Measurements from ENCODE around the gene SPINK13.
"Not testable (repeated sequence)": the region's sequence is repeated elsewhere in the genome, so short reads cannot be mapped to it uniquely, and the experiment has no call there.

SPINK13 gene

DNA sequence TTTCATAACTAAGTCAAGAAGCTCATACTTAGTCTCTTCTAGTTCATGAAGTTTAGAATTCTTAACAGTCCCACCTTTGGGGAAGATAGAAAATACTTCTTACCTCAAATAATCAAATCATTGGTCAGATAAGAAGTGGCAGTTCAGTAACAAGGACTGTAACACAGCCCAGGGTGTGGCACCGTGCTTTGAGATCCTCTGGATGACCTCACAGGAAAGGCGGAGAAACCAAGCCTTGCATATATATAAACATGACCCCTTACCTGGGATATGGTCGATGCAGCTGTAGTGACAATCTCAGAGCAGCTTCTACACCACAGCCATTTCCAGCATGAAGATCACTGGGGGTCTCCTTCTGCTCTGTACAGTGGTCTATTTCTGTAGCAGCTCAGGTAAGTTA, 43.6 kb downstream of the SPINK13 start, which contains the start of gene SPINK7:
Gene SPINK7, plus strand, starts transcription at position 271 of the 400 bp plus-strand sequence. Its CDS starts 61 bp downstream, at position 332.
- FAIRE-seq (no peak), DNase-seq (ENCODE audit: low spot score) (no peak)

DNA sequence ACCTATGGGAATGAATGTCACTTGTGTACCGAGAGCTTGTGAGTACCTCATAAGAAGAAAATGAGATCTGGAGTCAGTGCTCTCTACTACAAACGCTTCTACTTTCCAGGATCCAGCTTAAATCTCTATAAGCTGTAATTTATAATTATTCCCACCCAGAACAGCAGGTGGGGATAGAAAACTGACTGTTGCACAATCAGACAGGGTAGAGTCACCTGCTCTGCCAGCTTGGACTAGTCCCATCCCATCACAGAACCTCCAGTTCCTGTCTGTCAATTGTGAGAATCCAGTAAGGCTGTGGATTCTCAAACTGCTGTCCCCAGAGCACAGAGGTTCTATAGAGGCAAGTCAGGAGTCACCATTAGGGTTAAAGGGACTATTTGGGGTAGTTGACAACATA, 45.6 kb downstream of the SPINK13 start:
- no peak for FAIRE-seq
- DNase-seq (ENCODE audit: low spot score) = no peak

DNA sequence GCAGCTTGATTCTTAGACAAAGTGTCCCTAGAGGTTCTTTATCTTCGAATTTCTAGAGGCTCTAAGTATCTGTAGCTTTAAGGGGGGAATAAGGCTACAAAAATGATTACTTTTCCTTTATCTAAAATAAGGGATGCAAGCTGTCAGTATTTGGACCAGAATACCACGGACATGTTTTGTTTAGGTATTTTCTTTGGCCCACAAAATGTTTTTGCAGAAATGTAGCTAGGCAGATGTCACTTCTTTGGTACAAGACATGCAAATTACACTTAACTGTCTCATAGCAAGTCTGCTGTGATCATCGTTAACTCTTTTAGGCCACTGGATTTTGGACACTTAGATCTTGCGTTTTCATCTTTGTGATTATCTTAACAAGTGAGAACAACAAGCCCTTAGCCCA, 46.1 kb downstream of the SPINK13 start:
- no peak for DNase-seq (ENCODE audit: low spot score)
- FAIRE-seq = no peak

DNA sequence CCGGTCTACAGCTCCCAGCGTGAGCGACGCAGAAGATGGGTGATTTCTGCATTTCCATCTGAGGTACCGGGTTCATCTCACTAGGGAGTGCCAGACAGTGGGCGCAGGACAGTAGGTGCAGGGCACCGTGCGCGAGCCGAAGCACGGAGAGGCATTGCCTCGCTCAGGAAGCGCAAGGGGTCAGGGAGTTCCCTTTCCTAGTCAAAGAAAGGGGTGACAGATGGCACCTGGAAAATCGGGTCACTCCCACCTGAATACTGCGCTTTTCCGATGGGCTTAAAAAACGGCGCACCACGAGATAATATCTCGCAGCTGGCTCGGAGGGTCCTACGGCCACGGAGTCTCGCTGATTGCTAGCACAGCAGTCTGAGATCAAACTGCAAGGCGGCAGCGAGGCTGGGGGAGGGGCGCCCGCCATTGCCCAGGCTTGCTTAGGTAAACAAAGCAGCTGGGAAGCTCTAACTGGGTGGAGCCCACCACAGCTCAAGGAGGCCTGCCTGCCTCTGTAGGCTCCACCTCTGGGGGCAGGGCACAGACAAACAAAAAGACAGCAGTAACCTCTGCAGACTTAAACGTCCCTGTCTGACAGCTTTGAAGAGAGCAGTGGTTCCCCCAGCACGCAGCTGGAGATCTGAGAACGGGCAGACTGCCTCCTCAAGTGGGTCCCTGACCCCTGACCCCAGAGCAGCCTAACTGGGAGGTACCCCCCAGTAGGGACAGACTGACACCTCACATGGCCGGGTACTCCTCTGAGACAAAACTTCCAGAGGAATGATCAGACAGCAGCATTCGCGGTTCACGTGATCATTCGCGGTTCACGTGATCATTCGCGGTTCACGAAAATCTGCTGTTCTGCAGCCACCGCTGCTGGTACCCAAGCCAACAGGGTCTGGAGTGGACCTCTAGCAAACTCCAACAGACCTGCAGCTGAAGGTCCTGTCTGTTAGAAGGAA, 51.7 kb downstream of the SPINK13 start:
- DNase-seq (ENCODE audit: low spot score); FAIRE-seq: not testable (repeated sequence)

DNA sequence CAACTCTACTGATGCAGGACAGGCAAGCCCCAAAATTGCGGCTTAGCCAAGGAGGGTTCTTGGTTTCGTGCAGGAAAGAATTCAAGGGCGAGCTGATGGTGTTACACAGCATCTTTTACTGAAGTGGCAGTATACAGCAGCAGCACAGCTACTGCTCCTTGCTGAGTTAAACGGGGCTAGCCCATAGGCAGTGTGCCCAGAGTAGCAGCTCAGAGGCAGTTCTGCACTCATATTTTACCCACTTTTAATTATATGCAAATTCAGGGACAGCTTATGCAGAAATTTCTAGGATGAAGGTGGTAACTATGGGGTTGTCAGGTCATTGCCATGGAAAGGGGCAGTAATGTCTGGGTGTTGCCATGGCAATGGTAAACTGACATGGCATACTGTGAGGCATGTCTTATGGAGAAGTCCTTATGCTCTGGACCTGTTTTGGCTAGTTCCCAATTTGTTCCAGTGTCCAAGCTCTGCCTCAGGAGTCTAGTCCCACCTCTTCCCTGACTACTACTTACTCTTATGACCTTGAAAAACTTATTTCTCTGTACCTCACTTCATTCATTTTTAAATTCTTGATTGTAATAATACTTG, 64.8 kb downstream of the SPINK13 start:
- no peak for DNase-seq (ENCODE audit: low spot score)
- FAIRE-seq = no peak

DNA sequence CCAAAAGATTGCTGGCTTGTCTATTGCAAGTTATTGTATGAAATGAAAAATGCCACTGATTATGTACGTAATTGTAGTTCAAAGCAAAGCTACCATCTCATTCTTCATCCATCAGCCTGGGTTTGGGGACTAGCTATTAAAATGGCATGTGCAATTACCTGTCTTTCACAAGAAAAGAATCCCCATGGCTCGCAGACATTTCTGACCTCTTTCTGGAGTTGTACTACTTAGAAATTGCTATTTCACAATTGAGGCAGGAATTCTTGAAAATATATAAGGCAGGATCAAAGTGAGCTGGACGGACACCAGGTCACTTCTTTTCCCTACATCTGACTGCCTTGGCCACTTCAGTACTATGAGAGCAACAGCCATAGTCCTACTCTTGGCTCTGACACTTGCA, 66.7 kb downstream of the SPINK13 start, which contains the start of gene SPINK9:
Gene SPINK9, plus strand, starts transcription at position 301 of the 400 bp plus-strand sequence. Its CDS starts 55 bp downstream, at position 356.
- DNase-seq (ENCODE audit: low spot score) = no peak
- FAIRE-seq = no peak
